ENCODE measurements around the gene SLC16A1. TPM values are rescaled to one million over a fixed set of nuclear protein-coding genes. Genes with fewer than 3 reads are reported as not detected.
"Not testable (repeated sequence)": the region's sequence is repeated elsewhere in the genome, so short reads cannot be mapped to it uniquely, and the experiment has no call there.

SLC16A1 gene
- total RNA-seq, 1 experiment from 2014 or later, result 104 TPM

DNA sequence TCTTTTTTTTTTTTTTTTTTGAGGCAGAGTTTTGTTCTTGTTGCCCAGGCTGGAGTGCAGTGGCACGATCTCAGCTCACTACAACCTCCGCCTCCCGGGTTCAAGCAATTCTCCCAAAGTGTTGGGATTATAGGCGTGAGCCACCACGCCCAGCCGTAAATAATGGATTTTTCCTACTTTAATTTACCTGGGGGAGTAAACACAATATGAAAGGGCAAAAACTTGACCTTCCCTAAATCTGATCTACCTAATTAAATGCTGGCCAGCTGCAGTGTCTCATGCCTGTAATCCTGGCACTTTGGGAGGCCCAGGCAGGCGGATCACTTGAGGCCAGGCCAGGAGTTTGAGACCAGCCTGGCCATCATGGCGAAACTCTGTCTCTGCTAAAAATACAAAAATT lies 25.8 kb upstream of the SLC16A1 start:
- peaks cover 10% of the 10 kb centered on the region for H3K36me3 ChIP-seq
- H3K27me3 ChIP-seq, H3K9me3 ChIP-seq, DNase-seq, H3K4me3 ChIP-seq: not testable (repeated sequence)

DNA sequence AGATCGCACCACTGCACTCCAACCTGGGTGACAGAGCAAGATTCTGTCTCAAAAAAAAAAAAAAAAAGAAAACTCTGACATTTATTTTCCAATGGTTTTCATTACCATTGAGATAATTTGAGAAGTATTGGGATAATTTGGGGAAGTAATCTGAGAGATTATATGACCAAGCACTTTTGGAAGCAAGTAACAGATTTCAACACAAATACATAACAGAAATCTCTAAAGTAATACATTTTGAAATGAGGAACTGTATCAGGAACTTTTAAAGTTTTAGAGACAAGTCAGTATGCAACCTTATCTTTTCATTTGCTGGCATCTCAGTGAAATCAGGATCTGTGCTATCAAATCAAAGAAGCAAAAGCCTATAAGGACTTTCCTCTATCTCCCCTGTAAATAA lies 25.4 kb upstream of the SLC16A1 start:
- Histone ChIP-seq H3K9me3 (no peaks in the 10 kb centered on the region), H3K4me3 (no peak overlapping the region), H3K27me3 (no peaks in the 10 kb centered on the region), H3K36me3 (peaks cover 12% of the 10 kb centered on the region)
- DNase-seq, result no peak

DNA sequence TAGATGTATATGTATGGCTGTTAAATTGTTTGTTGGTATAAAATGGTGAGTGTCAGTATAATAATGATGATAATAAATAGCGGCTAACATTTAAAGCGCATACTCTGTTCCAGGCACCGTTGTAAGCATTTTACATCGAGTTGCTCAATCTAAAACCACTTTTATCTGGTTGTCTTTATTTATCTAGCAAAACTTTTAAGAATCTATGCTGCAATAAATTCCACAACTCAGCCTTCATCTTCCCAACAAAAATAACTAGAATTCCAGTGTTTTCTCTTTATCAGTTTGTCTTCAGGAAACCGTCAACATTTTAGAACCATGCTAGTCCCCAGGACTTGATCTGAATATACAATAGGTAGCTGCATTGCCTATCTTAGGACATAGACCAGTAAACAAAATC lies 19.3 kb upstream of the SLC16A1 start:
- Histone ChIP-seq H3K9me3 (no peaks in the 10 kb centered on the region), H3K27me3 (no peaks in the 10 kb centered on the region), H3K4me3 (no peak overlapping the region), H3K36me3 (peaks cover 29% of the 10 kb centered on the region)
- no peak for DNase-seq

DNA sequence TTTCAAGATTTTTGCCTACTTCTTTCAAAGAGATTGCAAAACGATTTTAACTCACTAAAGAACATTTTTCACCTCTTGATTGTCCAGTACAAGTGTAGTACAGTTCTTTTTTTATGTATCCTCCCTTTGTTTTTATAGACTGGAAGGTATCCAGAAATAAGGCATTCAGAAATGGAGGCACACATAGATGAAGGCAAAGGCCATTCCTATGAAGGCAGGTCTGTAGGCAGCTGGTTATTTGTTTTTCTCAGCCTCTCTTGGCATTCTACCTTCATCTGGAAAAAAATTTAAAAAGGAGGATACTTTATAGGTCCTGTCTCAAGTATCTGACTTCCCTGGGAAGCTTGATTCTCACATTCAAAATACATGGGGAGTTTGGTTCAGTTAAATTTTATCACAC lies 18.6 kb upstream of the SLC16A1 start:
- H3K36me3 ChIP-seq, result peaks cover 36% of the 10 kb centered on the region
- no peak for DNase-seq
- no peak overlapping the region for H3K4me3 ChIP-seq
- H3K9me3 ChIP-seq, result no peaks in the 10 kb centered on the region
- H3K27me3 ChIP-seq, result no peaks in the 10 kb centered on the region

- Histone ChIP-seq H3K36me3 (peaks cover 40% of the 10 kb centered on the region), H3K4me3 (no peak overlapping the region), H3K27me3 (no peaks in the 10 kb centered on the region), H3K9me3 (no peaks in the 10 kb centered on the region)
- no peak for DNase-seq
These were observed 17.8 kb upstream of the SLC16A1 start for GRCh38 chr1:112973788-112974187.

DNA sequence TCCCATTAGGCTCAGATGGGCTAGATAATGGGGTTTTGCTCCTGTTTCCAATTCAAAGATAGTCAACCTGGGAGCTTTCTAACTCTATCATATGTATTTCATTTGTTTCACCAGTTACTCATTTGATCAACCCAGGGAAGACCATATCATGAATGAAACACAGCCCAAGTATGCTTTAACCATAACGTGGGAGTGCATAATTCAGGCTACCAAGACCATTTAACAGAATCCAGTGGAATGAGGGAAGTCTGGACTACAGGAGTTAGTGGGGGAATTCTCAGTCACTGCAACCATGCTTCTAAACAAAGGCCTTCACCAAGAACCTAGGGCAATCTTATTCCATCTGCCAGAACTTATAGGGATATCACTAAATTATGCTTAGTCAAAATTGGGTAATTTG lies 15.0 kb upstream of the SLC16A1 start:
- Histone ChIP-seq H3K27me3 (no peaks in the 10 kb centered on the region), H3K9me3 (no peaks in the 10 kb centered on the region), H3K36me3 (peaks cover 60% of the 10 kb centered on the region), H3K4me3 (no peak overlapping the region)
- no peak for DNase-seq

DNA sequence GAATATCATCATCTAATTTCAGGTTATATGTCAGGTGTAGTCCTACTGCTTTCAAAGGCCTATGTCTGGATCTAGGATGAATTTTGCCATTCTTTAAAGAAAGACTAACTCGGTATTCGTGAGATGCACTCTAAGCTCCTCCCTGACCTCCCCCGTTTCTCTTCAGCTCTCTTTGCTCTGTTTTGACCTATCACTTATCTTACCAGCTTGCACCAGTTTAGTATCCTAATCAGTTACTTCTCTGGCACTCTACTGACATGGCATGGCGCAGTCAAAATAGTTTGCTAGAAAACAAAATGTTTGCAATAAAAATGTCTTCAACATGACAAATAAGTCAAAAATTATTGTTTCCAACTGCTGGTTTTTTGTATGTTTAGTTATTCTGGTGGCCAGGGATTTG lies 8.4 kb upstream of the SLC16A1 start:
- DNase-seq, result no peak
- Histone ChIP-seq H3K9me3 (no peaks in the 10 kb centered on the region), H3K4me3 (no peak overlapping the region), H3K36me3 (peaks cover 92% of the 10 kb centered on the region), H3K27me3 (no peaks in the 10 kb centered on the region)

- H3K9me3 ChIP-seq, result no peaks in the 10 kb centered on the region
- no peaks in the 10 kb centered on the region for H3K27me3 ChIP-seq
- H3K36me3 ChIP-seq, result peaks cover 81% of the 10 kb centered on the region
- no peak for DNase-seq
- H3K4me3 ChIP-seq, result no peak overlapping the region
These were observed 5.1 kb upstream of the SLC16A1 start for GRCh38 chr1:112961072-112961471.

- H3K36me3 ChIP-seq, result peaks cover 79% of the 10 kb centered on the region
- H3K9me3 ChIP-seq, result no peaks in the 10 kb centered on the region
- no peak overlapping the region for H3K4me3 ChIP-seq
- no peak for DNase-seq
- no peaks in the 10 kb centered on the region for H3K27me3 ChIP-seq
These were observed 4.4 kb upstream of the SLC16A1 start for GRCh38 chr1:112960384-112960783.

- not testable (repeated sequence) for H3K9me3 ChIP-seq, H3K27me3 ChIP-seq, DNase-seq
- peak overlapping the region; percentile 96 for H3K4me3 ChIP-seq
- H3K36me3 ChIP-seq, result peaks cover 69% of the 10 kb centered on the region
These were observed 2.2 kb upstream of the SLC16A1 start for GRCh38 chr1:112958236-112958635.

DNA sequence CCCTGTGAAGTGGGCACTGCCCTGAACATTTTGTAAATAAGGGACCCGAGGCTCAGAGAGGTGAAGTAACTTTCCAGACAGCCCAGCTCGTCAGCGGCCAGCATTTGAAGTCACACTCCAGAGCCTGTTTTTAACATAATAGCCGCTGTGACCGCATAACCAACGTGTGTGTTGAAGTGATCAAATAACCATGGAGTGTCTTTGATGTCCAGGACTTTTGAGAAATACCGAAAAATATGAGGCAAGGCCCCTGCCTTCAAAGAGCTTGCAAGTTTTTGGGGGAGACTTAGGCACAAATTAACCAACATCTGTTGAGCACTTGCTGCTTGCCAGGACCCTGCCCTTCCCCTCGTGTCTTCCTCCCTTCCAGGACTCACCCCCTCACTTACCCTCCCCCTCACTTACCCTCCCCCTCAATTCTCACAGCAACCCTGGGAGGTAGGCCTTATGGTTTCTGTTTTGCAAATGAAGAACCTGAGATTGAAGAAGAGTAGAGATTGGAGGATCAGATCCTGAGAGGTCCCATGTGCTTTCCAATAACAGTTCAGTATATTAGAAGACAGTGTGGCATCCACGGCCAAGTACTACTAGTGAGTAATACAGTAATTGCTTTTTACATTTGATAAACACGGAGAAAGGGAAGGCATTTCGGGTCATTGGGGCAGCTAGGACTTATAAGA lies 1.3 kb upstream of the SLC16A1 start:
- H3K4me3 ChIP-seq, result peak overlapping the region; percentile 96
- DNase-seq, result peak; percentile 68
- H3K27me3 ChIP-seq, result no peaks in the 10 kb centered on the region
- peaks cover 64% of the 10 kb centered on the region for H3K36me3 ChIP-seq
- no peaks in the 10 kb centered on the region for H3K9me3 ChIP-seq

DNA sequence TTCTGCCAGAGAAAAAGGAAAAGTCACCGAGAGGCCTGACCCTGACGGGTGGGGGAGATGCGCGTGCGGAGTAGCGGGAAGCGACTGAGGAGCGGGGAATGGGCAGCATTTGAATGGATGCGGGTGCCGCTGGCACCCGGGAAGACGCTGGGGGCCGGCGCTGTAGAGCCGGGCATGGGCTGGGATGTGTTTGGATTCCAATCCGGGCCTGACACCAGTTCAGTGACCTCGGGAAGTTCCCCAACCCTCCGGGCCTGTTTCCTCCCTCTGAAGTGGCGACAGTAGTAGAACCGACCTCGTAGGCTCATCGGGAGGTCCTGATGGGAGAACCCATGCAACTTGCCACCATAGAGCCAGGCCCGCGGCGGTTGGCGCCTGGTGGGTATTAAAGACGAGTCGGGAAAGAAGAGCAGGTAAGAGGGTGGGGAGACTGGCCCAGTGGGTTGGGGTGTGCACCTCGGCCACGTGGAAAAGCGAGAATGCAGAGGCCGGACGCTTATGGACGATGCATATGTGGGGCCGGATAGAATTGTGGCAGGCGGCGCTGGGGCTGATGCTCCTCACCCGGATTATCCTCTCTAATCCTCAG lies 642 bp upstream of the SLC16A1 start:
- Histone ChIP-seq H3K4me3 (peak overlapping the region; percentile 96), H3K36me3 (peaks cover 65% of the 10 kb centered on the region), H3K27me3 (no peaks in the 10 kb centered on the region), H3K9me3 (no peaks in the 10 kb centered on the region)
- DNase-seq, result no peak

DNA sequence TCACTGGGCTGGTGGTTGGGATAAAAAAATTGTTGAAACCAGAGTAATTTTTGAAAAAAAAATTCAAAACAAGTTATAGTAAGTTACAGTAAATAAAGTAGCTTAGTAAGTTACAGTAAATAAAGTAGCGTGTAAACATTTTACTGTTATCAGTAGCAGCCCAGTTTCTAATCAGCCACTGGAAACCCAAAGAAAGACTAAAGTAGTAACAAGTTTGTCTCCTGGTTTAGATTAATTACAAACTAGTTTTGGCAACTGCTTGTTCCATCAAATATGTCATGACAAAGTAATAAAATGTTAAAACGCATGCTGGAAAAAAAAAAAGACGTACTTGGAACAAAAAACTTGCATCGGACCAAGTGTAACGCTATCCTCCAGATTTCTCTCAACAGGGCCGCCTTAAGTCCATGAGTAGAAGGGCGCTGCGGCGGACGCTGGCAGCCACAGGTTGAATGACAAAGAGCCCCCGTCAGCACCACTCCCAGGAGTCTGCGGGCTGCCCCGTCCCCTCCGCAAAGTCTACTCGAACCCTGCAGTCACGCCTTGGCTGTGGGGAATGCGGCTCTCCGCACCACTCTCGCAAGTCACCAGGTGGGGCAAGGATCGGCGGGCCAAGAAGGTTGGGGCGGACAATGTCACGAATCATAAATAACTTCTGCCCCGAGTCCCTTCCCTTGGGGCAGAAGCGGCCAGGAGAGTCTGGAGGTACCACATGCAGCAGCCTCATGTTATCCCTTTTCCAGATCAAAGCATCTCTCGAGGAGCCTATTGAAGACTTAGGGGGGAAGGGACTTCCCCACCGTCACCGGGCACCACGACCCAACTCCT lies 837 bp downstream of the SLC16A1 start:
- H3K27me3 ChIP-seq, result no peaks in the 10 kb centered on the region
- no peaks in the 10 kb centered on the region for H3K9me3 ChIP-seq
- DNase-seq, result peak; percentile 81
- H3K36me3 ChIP-seq, result peaks cover 58% of the 10 kb centered on the region
- H3K4me3 ChIP-seq, result peak overlapping the region; percentile 96

- no peaks in the 10 kb centered on the region for H3K9me3 ChIP-seq
- peaks cover 52% of the 10 kb centered on the region for H3K36me3 ChIP-seq
- no peaks in the 10 kb centered on the region for H3K27me3 ChIP-seq
- H3K4me3 ChIP-seq, result peak overlapping the region; percentile 96
- no peak for DNase-seq
These were observed 1.9 kb downstream of the SLC16A1 start for GRCh38 chr1:112954017-112954650.

DNA sequence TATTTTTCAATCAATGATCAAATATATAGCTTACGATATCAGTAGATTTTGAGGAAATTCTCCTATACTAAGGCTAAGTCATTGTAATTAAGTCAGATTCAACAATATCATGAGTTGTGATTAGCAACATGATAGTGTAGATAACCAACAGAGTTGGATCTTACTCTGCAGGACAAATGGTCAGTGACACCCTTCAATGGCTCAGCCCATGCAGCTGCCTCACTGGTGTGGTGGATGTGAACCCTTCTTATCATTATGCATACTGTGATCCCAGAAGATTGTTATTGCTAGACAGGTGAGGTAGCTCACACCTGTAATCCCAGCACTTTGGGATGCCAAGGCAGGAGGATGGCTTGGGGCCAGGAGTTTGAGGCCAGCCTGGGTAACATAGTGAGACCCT lies 5.6 kb downstream of the SLC16A1 start:
- no peak for DNase-seq
- Histone ChIP-seq H3K36me3 (peaks cover 35% of the 10 kb centered on the region), H3K9me3 (no peaks in the 10 kb centered on the region), H3K4me3 (no peak overlapping the region), H3K27me3 (no peaks in the 10 kb centered on the region)

GRCh38 chr1:112946683-112947082 lies 9.3 kb downstream of the SLC16A1 start:
- H3K4me3 ChIP-seq, result no peak overlapping the region
- H3K36me3 ChIP-seq, result peaks cover 43% of the 10 kb centered on the region
- DNase-seq, result no peak
- H3K9me3 ChIP-seq, result no peaks in the 10 kb centered on the region
- H3K27me3 ChIP-seq, result no peaks in the 10 kb centered on the region

DNA sequence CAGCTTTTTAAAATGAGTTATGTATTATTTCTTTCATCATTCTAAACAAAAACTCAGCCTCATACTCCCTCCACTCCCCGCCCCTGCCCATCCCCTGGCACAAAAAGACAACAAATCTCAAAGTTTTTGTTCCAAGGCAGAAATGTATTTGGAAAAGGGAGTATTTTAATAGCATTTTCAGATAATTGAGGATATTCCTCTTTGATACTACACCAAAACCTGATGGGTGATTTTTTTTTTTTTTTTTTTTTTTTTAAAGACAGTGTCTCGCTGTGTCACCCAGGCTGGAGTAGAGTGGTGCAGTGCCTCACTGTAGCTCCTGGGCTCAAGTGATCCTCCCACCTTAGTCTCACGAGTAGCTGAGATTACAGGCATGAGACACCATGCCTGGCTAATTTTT lies 16.2 kb downstream of the SLC16A1 start:
- no peak for DNase-seq
- no peaks in the 10 kb centered on the region for H3K27me3 ChIP-seq
- H3K4me3 ChIP-seq, result no peak overlapping the region
- H3K36me3 ChIP-seq, result peaks cover 30% of the 10 kb centered on the region
- H3K9me3 ChIP-seq, result no peaks in the 10 kb centered on the region
